A172 (cell line): ENCODE results near the gene ELOVL6. TPM values are rescaled to one million over a fixed set of nuclear protein-coding genes. Genes with fewer than 3 reads are reported as not detected.
"Not testable (repeated sequence)": the region's sequence is repeated elsewhere in the genome, so short reads cannot be mapped to it uniquely, and the experiment has no call there.

Experiments
- DNase-seq: peaks from one replicate; pipeline ENCODE4 v3.0.0-alpha.2; 2015; ENCODE audit warnings: low spot score
- total RNA-seq: library from RNA; depleted of rRNA; stranded (reverse); fragments of >200 nt; shearing (Covaris generic); gene quantifications from 2 replicates; pipeline ENCODE4 v1.2.3, GENCODE V29; 2014; rRNA removed

ELOVL6 gene, protein sequence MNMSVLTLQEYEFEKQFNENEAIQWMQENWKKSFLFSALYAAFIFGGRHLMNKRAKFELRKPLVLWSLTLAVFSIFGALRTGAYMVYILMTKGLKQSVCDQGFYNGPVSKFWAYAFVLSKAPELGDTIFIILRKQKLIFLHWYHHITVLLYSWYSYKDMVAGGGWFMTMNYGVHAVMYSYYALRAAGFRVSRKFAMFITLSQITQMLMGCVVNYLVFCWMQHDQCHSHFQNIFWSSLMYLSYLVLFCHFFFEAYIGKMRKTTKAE
- 7.8 and 19.3 TPM in 2 replicates for total RNA-seq

DNA sequence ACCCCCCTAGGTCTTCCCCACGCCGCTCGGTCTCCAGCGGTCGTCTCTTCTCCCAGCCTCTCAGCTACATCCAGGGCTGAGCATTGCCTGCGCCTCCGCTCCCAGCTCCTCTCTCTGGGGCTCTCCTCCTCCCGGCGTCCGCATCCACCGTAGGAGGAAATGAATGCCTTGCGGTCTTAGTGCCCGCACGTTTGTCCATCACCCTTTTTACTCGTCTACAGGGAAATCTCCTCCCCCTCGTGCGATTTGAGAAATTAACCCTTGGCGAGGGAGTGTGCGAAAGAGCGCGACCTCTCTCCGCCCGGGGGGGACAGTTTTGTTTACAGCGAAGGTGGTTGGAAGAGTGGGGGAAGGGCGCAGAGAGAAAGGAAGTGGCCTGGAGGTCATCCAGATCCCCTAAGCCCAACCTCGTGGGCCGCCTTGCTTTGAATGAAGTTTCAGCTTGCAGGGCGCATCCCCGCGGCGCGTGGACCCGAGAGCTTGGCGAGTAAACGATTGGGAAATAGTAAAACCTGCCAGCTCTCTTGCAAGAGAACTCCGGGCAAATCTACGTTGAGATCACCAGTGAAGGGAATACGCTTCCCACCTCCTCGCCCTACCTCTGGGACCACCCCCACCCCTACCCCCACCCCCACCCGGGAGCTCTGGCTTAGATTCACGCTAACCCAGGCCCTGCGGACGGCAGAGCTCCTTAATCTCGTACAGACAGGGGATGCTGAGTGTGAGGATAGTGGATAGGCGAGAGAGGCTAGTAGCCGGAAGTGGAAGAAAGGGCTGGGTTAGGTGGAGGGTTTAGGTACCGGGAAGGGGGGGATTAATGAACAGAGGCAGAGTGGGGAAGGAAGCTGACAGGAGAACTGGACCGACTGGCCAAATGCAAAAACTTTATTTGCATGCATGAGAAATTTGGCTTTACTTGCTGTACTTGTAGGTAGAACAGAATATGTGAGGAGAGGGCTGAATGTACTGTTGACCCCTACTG, at the start of gene ELOVL6:
Gene ELOVL6 (minus strand): TSS at position 181 of the 982 bp plus-strand sequence. CDS start 280 bp downstream, outside the sequence.
- peak; percentile 64 for DNase-seq

DNA sequence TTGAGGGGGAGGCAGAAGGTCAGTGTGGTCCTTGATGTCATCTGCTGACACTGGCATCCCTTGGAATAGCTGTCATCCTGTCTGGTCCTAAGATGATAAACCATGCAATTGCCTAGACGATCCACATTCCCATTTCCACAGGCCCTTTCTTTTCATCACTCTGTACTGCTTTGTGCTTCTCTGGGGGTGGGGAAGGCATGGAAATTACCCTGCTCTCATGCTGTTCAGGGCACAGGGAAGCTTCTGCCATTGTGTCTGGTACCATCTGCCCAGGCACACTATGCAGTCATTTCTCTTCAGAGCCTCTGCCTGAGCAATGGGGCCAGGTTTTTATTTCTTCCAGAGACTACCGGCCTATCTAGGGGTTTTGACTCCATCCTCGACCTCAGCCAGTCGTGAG, 49.7 kb upstream of the ELOVL6 start:
- no peak for DNase-seq

DNA sequence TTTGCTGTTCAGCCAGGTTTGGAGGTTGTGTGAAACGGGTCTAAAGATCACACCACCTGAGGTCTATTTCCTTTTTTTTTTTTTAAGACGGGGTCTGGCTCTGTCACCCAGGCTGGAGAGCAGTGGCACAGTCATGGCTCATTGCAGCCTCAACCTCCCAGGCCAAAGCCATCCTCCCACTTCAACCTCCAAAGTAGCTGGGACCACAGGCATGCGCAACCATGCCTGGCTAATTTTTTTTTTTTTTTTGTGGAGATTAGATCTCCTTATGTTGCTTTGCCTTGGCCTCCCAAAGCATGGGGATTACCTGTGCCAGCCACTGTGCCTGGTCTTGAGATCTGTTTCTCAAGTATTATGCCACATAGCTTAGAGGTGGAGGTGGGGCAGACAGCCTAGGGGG, 49.2 kb upstream of the ELOVL6 start:
- no peak for DNase-seq

- peak; percentile 21 for DNase-seq
These were observed 47.2 kb upstream of the ELOVL6 start for GRCh38 chr4:110245577-110245976.

DNA sequence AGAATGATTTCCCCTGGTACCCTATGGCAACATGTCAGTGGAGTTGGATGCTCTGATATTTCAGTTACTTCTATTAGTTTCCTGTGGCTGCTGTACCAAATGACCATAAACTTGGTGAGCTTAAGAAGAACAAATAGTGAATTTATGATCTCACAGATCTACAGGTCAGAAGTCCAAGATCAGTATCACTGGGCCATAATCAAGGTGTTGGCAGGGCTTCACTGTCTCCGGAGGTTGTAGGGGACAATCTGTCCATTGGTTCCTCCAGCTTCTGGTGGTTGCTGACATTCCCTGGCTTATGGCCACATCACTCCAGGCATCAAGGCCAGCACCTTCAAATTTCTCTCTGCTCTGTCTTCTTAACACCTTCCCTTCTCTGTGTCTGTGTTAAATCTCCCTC, 37.9 kb upstream of the ELOVL6 start:
- DNase-seq: no peak

GRCh38 chr4:110233581-110233980, 35.2 kb upstream of the ELOVL6 start:
- not testable (repeated sequence) for DNase-seq

GRCh38 chr4:110231869-110232268, 33.5 kb upstream of the ELOVL6 start:
- DNase-seq: no peak

DNA sequence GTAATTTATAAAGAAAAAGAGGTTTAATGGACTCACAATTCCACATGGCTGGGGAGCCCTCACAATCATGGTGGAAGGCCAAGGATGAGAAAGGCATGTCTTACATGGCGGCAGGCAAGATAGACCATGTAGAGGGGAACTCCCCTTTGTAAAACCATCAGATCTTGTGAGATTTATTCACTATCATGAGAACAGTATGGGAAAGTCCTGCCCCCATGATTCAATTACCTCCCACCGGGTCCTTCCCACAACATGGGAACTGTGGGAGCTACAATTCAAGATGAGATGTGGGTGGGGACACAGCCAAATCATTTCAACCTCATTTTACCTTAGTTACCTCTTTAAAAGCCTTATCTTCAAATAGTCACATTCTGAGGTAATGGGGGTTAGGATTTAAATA, 30.9 kb upstream of the ELOVL6 start:
- no peak for DNase-seq

GRCh38 chr4:110224812-110225211, 26.4 kb upstream of the ELOVL6 start:
- DNase-seq: no peak

GRCh38 chr4:110224142-110224541, 25.7 kb upstream of the ELOVL6 start:
- no peak for DNase-seq

GRCh38 chr4:110218935-110219334, 20.5 kb upstream of the ELOVL6 start:
- DNase-seq: not testable (repeated sequence)

DNA sequence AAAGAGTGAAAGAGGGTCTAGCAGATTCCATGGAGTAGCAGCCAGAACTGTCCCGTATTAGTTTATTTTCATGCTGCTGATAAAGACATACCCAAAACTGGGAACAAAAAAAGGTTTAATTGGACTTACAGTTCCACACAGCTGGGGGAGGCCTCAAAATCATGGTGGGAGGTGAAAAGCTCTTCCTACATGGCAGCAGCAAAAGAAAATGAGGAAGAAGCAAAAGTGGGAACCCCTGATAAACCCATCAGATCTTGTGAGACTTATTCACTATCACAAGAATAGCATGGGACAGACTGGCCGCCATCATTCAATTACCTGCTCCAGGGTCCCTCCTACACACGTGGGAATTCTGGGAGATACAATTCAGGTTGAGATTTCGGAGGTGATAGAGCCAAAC, 18.8 kb upstream of the ELOVL6 start:
- DNase-seq: not testable (repeated sequence)

GRCh38 chr4:110216129-110216528, 17.7 kb upstream of the ELOVL6 start:
- no peak for DNase-seq

- no peak for DNase-seq
These were observed 13.3 kb upstream of the ELOVL6 start for GRCh38 chr4:110211770-110212061.

- DNase-seq: peak; percentile 26
These were observed 12.8 kb upstream of the ELOVL6 start for GRCh38 chr4:110211007-110211769.

DNA sequence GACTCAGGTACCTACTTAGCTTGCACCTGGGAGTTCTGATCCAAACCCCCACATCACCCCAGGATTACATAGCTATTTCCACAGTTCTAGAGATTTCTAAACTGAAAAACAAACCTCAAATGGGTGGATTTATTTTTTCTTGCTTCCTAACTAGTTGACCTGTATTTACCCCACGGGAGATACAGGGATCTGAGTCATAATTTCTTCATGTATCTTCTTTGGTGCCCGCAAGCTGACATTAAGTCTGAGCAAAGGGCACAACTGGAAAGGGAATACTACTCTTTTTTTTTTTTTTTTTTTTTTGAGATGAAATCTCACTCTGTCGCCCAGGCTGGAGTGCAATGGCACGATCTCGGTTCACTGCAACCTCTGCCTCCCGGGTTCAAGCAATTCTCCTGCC, 10.0 kb upstream of the ELOVL6 start:
- DNase-seq: peak; percentile 9

DNA sequence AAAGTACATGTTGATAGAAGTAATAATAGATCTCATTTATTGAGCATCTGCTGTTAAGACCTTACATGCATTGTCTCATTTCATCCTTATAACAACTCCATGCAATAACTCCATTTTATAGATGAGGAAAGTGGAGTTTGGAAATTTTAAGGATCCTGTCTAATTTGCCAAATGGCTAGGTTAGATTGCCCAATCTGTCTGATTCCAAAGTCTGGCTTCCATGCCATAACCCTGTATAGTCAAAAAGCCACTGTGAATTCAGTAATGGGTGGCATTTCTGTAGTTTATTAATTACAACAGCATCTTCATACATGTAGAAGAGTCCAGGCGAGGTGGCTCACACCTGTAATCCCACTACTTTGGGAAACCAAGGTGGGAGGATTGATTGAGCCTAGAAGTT, 8.8 kb upstream of the ELOVL6 start:
- DNase-seq: no peak

DNA sequence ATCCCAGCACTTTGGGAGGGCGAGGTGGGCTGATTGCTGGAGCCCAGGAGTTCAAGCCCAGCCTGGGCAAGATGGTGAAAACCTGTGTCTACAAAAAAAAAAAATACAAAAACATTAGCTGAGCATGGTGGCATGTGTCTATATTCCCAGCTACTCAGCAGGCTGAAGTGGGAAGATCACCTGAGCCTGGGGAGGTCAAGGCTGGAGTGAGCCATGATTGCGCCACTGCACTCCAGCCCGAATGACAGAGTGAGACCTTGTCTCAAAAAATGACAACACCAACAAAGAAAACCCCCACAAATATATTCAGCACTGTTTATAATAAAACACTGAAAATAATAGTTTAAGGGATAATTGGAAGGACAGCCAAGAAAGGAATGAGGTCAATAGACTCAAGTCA, 3.6 kb upstream of the ELOVL6 start:
- DNase-seq: no peak

DNA sequence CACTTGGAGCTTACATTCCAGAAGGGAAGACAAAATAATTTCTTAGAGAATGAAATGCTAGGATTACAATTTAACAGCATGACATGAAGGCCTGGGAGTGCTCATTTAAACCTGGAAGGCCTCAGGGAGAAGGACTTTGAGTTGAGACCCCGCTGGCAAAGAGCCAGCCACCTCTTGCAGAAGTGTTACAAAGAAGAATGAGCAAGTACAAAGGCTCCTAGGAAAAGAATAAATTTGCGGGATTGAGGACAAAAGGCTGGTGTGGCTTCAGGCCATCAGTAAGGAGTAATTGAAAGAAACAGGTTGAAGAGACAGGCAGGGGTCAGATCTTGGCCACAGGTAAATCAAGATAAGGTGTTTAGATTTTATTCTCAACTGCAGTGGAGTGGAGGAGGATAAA, 3.1 kb upstream of the ELOVL6 start:
- DNase-seq: no peak

GRCh38 chr4:110200689-110201088, 2.3 kb upstream of the ELOVL6 start:
- DNase-seq: no peak

DNA sequence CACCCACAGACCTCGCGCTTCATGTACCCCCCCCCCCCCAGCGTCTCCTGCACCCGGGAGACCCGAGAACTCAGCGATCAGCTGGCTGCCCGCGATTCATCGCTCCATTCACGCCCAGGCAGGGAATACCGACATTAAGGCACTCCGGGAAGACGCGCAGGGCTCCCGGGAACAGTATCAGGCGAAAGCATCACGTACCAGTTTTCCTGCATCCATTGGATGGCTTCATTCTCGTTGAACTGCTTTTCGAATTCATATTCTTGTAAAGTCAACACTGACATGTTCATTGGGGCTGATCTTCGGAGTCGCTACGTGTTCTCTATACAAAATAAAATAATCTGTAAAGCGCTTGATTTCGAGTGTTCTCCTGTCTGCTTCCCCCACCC, 373 bp downstream of the ELOVL6 start:
- no peak for DNase-seq

DNA sequence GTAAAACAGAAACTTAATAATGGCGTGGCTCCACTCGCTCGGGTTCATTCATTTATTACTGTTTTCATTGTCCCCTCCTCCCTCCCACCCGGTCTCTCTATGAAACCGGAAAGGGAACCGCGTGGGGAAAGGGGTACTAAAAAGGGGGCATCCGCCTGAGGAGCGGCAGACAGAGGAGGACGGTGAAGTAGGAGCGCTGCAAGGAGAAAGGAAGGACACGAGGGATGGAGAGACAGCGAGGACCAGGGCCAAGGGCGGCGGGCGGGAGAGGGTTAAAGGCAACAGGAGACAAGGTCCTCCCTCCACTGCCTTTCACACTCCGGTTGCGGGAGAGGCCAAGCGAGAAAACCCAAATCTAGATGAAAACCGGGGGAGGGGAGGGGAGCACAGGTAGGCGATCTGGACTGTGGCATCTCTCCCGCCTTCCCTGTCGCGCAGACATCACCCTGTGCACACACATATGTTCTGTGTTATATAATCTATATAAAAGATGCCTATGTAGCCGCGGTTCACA, 829 bp downstream of the ELOVL6 start:
- peak; percentile 13 for DNase-seq
